Stimulated activated CD8-positive, alpha-beta memory T cell treated with anti-CD3 and anti-CD28 coated beads, Interleukin-12 subunit alpha, Interleukin-12 subunit beta, amount 100 ng/mL, for 24 hours (primary cell): ENCODE measurements around the gene PAX3.

ENCODE experiments used
- DNase-seq: peaks from one replicate; pipeline ENCODE4 v3.0.0-alpha.2; 2020; ENCODE audit errors: extremely low read depth

Gene PAX3

GRCh38 chr2:222270396-222270795, 28.4 kb downstream of the PAX3 start:
- no peak for DNase-seq

- no peak for DNase-seq
Observed at GRCh38 chr2:222269132-222269531, 29.7 kb downstream of the PAX3 start.

GRCh38 chr2:222268311-222268990, 30.3 kb downstream of the PAX3 start:
- DNase-seq = no peak

- no peak for DNase-seq
Observed at GRCh38 chr2:222264791-222265320, 33.9 kb downstream of the PAX3 start.

- no peak for DNase-seq
Observed at GRCh38 chr2:222261504-222261903, 37.3 kb downstream of the PAX3 start.

- no peak for DNase-seq
Observed at GRCh38 chr2:222257645-222258044, 41.2 kb downstream of the PAX3 start.

- DNase-seq = no peak
Observed at GRCh38 chr2:222256250-222256649, 42.5 kb downstream of the PAX3 start.

GRCh38 chr2:222255090-222255489, 43.7 kb downstream of the PAX3 start:
- no peak for DNase-seq

- DNase-seq = no peak
Observed at GRCh38 chr2:222250313-222250712, 48.5 kb downstream of the PAX3 start.

- DNase-seq = no peak
Observed at GRCh38 chr2:222249444-222249843, 49.4 kb downstream of the PAX3 start.

- no peak for DNase-seq
Observed at GRCh38 chr2:222248818-222249217, 50.0 kb downstream of the PAX3 start.

GRCh38 chr2:222248256-222248655, 50.5 kb downstream of the PAX3 start:
- no peak for DNase-seq

GRCh38 chr2:222242532-222242931, 56.3 kb downstream of the PAX3 start:
- DNase-seq = no peak

GRCh38 chr2:222241128-222241870, 57.5 kb downstream of the PAX3 start:
- DNase-seq = no peak

GRCh38 chr2:222240676-222241049, 58.1 kb downstream of the PAX3 start:
- DNase-seq = no peak

GRCh38 chr2:222239945-222240675, 58.7 kb downstream of the PAX3 start:
- no peak for DNase-seq

GRCh38 chr2:222239091-222239490, 59.7 kb downstream of the PAX3 start:
- no peak for DNase-seq

- DNase-seq = no peak
Observed at GRCh38 chr2:222238072-222238471, 60.7 kb downstream of the PAX3 start.

- DNase-seq = no peak
Observed at GRCh38 chr2:222232839-222233238, 66.0 kb downstream of the PAX3 start.

- no peak for DNase-seq
Observed at GRCh38 chr2:222232372-222232771, 66.4 kb downstream of the PAX3 start.

GRCh38 chr2:222228054-222228453, 70.7 kb downstream of the PAX3 start:
- DNase-seq = no peak

GRCh38 chr2:222218786-222219185, 80.0 kb downstream of the PAX3 start:
- DNase-seq = no peak

- DNase-seq = no peak
Observed at GRCh38 chr2:222217712-222218111, 81.1 kb downstream of the PAX3 start.
